A204.1 (cell line): ENCODE data around the gene PPIL4.
"Not testable (repeated sequence)": the region's sequence is repeated elsewhere in the genome, so short reads cannot be mapped to it uniquely, and the experiment has no call there.

ENCODE experiments used
- FAIRE-seq: peaks from 2 replicates; lab custom pipeline; 2012; peaks lifted over from hg19 to GRCh38; lab: Jason Lieb, UNC

Gene PPIL4

GRCh38 chr6:149483849-149484655 is 61.8 kb downstream of the PPIL4 start:
- no peak for FAIRE-seq

- no peak for FAIRE-seq
Observed at GRCh38 chr6:149483334-149483725, 62.5 kb downstream of the PPIL4 start.

- no peak for FAIRE-seq
Observed at GRCh38 chr6:149482545-149483333, 63.1 kb downstream of the PPIL4 start.

GRCh38 chr6:149480502-149481280 is 65.2 kb downstream of the PPIL4 start:
- FAIRE-seq, result no peak

GRCh38 chr6:149478631-149479314 is 67.1 kb downstream of the PPIL4 start:
- no peak for FAIRE-seq

- FAIRE-seq, result no peak
Observed at GRCh38 chr6:149477544-149477943, 68.3 kb downstream of the PPIL4 start.

GRCh38 chr6:149476789-149477455 is 68.9 kb downstream of the PPIL4 start:
- FAIRE-seq, result no peak

GRCh38 chr6:149474108-149474935 is 71.5 kb downstream of the PPIL4 start:
- no peak for FAIRE-seq

GRCh38 chr6:149473080-149474052 is 72.5 kb downstream of the PPIL4 start:
- no peak for FAIRE-seq

- FAIRE-seq, result no peak
Observed at GRCh38 chr6:149472241-149472640, 73.6 kb downstream of the PPIL4 start.

- no peak for FAIRE-seq
Observed at GRCh38 chr6:149471801-149472200, 74.0 kb downstream of the PPIL4 start.

- no peak for FAIRE-seq
Observed at GRCh38 chr6:149470948-149471347, 74.9 kb downstream of the PPIL4 start.

- FAIRE-seq, result no peak
Observed at GRCh38 chr6:149468179-149468578, 77.7 kb downstream of the PPIL4 start.

- FAIRE-seq, result no peak
Observed at GRCh38 chr6:149467265-149467664, 78.6 kb downstream of the PPIL4 start.

GRCh38 chr6:149464411-149464810 is 81.4 kb downstream of the PPIL4 start:
- FAIRE-seq, result no peak

- FAIRE-seq, result no peak
Observed at GRCh38 chr6:149463781-149464180, 82.1 kb downstream of the PPIL4 start.

GRCh38 chr6:149462712-149463111 is 83.1 kb downstream of the PPIL4 start:
- not testable (repeated sequence) for FAIRE-seq

GRCh38 chr6:149461670-149462069 is 84.2 kb downstream of the PPIL4 start:
- FAIRE-seq, result no peak

GRCh38 chr6:149460249-149460648 is 85.6 kb downstream of the PPIL4 start:
- not testable (repeated sequence) for FAIRE-seq
